Effector memory CD8-positive, alpha-beta T cell (primary cell): ENCODE results near the gene CARM1.

Source experiments
- ATAC-seq: fragments of 150-1000 bp; cut with Tn5 transposase; replicated peaks from 2 replicates; pipeline ENCODE4 v1.10.0; 2021; ENCODE audit warnings: mild to moderate bottlenecking, moderate library complexity
- DNase-seq, 3 experiments: peaks; one replicate each; pipeline ENCODE4 v3.0.0; 2021
- H3K27ac Mint-ChIP-seq, 2 donors: one replicate each; pipeline ENCODE4 v1.8.0; 2022; ENCODE audit warnings: mild to moderate bottlenecking in 2 of 2, mixed read lengths in 2 of 2, moderate library complexity in 2 of 2
- H3K27me3 Mint-ChIP-seq, 2 donors: one replicate each; pipeline ENCODE4 v1.8.0; 2022; ENCODE audit warnings: mixed read lengths in 2 of 2
- H3K36me3 Mint-ChIP-seq: one replicate; pipeline ENCODE4 v1.8.0; 2022; ENCODE audit warnings: mild to moderate bottlenecking, moderate library complexity, mixed read lengths; ENCODE audit not compliant: insufficient read depth
- H3K4me1 Mint-ChIP-seq, 2 donors: one replicate each; pipeline ENCODE4 v1.8.0; 2022; ENCODE audit warnings: low read depth in 2 of 2, mixed read lengths in 2 of 2
- H3K4me3 Mint-ChIP-seq, 2 donors: one replicate each; pipeline ENCODE4 v1.8.0; 2022; ENCODE audit warnings: mild to moderate bottlenecking in 2 of 2, mixed read lengths in 2 of 2, moderate library complexity in 2 of 2
- H3K9me3 Mint-ChIP-seq, 2 donors: one replicate each; pipeline ENCODE4 v1.8.0; 2022; ENCODE audit warnings: mixed read lengths in 2 of 2

Gene CARM1

DNA sequence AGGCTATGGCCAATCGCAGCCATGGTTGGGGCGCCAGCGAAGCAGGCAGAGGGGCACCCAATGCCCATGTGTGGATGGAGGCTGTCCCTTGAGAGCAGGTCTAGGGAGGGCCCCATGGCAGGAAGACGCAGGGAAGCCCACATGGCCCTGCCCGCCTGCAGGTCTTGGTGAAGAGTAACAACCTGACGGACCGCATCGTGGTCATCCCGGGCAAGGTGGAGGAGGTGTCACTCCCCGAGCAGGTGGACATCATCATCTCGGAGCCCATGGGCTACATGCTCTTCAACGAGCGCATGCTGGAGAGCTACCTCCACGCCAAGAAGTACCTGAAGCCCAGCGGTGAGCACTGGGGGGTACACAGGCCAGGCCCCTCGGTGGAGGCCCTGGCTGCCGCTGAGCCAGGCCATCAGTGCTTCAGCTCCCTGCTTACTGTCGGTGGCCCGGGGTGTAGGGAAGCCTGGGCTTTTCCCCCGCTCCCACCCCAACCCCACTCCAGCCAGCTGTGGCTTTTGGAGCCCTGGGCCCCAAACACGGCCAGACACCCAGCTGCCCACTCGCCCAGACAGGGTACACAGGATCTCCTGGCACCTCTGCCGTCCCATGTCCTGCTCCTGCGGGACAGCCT is 42.5 kb downstream of the CARM1 start:
- no peak overlapping the region for H3K4me3 Mint-ChIP-seq
- peaks cover 16% of the 10 kb centered on the region for H3K36me3 Mint-ChIP-seq
- no peak overlapping the region for H3K27ac Mint-ChIP-seq
- H3K9me3 Mint-ChIP-seq = no peaks in the 10 kb centered on the region
- DNase-seq (no peak), ATAC-seq (no peak)
- no peaks in the 10 kb centered on the region for H3K4me1 Mint-ChIP-seq
- no peaks in the 10 kb centered on the region for H3K27me3 Mint-ChIP-seq

DNA sequence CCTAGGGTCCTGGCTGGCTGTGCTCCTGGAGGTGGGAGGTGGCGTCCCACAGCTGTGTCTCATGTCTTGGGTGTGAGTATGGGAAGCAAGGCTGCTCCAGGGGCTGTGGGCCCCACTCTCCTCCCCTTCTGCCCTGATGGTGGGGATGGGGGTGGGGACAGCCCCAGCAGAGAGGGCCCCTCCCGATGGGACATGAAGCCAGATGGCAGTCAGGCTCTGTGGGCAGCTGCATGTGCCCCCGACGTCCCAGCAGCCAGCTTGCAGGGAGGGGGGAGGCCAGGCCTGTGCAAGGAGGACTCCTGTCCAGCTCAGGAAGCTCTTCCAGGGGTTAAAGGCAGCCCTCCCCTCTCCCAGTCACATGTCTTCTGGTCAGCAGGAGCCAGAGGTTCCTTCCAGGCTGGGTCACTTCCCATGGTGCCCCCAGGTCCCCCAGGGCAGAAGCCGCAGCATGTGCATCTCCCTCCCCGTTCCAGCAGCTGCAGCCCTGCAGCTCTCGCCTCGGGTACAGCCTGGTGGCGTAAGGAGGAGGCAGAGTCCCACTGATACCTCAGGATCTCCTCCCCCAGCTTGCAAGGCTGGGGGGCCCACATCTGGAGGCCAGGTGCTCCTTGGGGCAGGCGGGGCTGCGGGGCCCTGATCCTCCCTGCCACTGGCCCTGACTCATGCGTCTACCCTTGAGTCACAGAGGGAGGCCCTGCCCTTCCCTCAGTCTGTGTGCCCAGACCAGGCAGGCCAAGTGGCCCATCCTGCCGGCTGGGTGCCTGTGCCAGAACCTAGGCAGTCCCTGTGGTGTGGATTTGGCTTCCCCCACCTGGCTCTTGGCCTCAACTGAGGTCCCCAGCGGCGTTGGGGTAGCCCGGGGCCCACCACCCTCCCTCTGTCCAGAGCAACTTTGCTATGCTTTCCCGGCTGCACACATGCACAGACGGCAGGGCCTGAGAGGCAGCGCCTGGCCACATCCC is 44.1 kb downstream of the CARM1 start:
- Mint-ChIP-seq H3K9me3 (no peaks in the 10 kb centered on the region), H3K36me3 (peaks cover 8% of the 10 kb centered on the region), H3K27me3 (no peaks in the 10 kb centered on the region), H3K4me3 (no peak overlapping the region), H3K4me1 (no peaks in the 10 kb centered on the region), H3K27ac (no peak overlapping the region)
- ATAC-seq (no peak), DNase-seq (no peak)

DNA sequence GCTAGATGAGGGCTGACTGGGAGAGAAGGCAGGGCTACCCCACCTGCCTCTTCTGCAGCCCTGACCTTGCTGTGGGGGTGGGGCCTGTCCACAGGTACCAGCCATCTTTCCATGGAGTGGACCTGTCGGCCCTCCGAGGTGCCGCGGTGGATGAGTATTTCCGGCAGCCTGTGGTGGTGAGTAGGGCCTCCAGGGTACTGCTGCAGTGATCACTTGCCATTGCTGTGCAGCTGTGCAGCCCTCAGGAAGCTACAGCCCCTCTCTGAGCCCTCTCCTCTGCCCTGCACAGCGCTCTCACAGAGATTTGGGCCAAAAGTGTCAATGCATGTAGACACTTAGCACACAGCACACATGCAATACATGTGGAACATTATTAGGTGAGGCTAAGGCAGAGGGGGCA is 45.2 kb downstream of the CARM1 start:
- Mint-ChIP-seq H3K36me3 (peaks cover 11% of the 10 kb centered on the region), H3K9me3 (no peaks in the 10 kb centered on the region)

GRCh38 chr19:10918359-10918758 is 47.0 kb downstream of the CARM1 start:
- H3K36me3 Mint-ChIP-seq = peaks cover 6% of the 10 kb centered on the region
- no peaks in the 10 kb centered on the region for H3K27me3 Mint-ChIP-seq
- ATAC-seq (no peak), DNase-seq (no peak)
- no peaks in the 10 kb centered on the region for H3K9me3 Mint-ChIP-seq
- no peak overlapping the region for H3K27ac Mint-ChIP-seq
- H3K4me3 Mint-ChIP-seq = no peak overlapping the region
- H3K4me1 Mint-ChIP-seq = no peaks in the 10 kb centered on the region

More for the DNA sequence above, 45.2 kb downstream of the CARM1 start:
- ATAC-seq (no peak), DNase-seq (no peak)
- H3K27ac Mint-ChIP-seq = no peak overlapping the region
- H3K4me3 Mint-ChIP-seq = no peak overlapping the region
- H3K27me3 Mint-ChIP-seq = no peaks in the 10 kb centered on the region
- H3K4me1 Mint-ChIP-seq = no peaks in the 10 kb centered on the region

GRCh38 chr19:10919352-10920287 is 48.3 kb downstream of the CARM1 start:
- no peak for DNase-seq
- peaks cover 6% of the 10 kb centered on the region for H3K36me3 Mint-ChIP-seq
- H3K27me3 Mint-ChIP-seq = no peaks in the 10 kb centered on the region
- H3K4me3 Mint-ChIP-seq = no peak overlapping the region
- H3K4me1 Mint-ChIP-seq = peaks cover 0 to 2% of the 10 kb centered on the region in 2 donors
- ATAC-seq = no peak
- no peaks in the 10 kb centered on the region for H3K9me3 Mint-ChIP-seq
- no peak overlapping the region for H3K27ac Mint-ChIP-seq

GRCh38 chr19:10920288-10920655 is 48.9 kb downstream of the CARM1 start:
- no peaks in the 10 kb centered on the region for H3K9me3 Mint-ChIP-seq
- H3K36me3 Mint-ChIP-seq = peaks cover 6% of the 10 kb centered on the region
- ATAC-seq (no peak), DNase-seq (no peak)
- H3K27ac Mint-ChIP-seq = no peak overlapping the region
- H3K4me1 Mint-ChIP-seq = peaks cover 0 to 4% of the 10 kb centered on the region in 2 donors
- H3K4me3 Mint-ChIP-seq = no peak overlapping the region
- no peaks in the 10 kb centered on the region for H3K27me3 Mint-ChIP-seq

DNA sequence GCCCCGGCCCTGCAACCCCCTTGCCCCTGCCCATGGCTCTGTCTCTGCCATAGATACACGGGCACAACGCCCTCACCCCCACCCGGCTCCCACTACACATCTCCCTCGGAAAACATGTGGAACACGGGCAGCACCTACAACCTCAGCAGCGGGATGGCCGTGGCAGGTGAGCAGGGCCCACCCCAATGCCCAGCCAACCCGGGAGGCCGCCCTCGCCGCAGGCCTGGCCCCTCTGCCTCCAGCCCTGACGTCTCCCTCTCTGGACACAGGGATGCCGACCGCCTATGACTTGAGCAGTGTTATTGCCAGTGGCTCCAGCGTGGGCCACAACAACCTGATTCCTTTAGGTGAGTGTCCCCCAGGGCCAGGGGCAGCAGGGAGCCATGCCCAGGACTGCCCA is 49.4 kb downstream of the CARM1 start:
- no peaks in the 10 kb centered on the region for H3K9me3 Mint-ChIP-seq
- no peak overlapping the region for H3K4me3 Mint-ChIP-seq
- ATAC-seq (no peak), DNase-seq (no peak)
- H3K36me3 Mint-ChIP-seq = peaks cover 7% of the 10 kb centered on the region
- no peaks in the 10 kb centered on the region for H3K27me3 Mint-ChIP-seq
- H3K27ac Mint-ChIP-seq = no peak overlapping the region
- peaks cover 0 to 5% of the 10 kb centered on the region in 2 donors for H3K4me1 Mint-ChIP-seq

GRCh38 chr19:10921199-10921909 is 50.0 kb downstream of the CARM1 start:
- no peak for ATAC-seq
- Mint-ChIP-seq H3K27ac (no peak overlapping the region), H3K4me1 (peaks cover 0 to 5% of the 10 kb centered on the region in 2 donors)

GRCh38 chr19:10921910-10922637 is 50.7 kb downstream of the CARM1 start:
- H3K36me3 Mint-ChIP-seq = peaks cover 12% of the 10 kb centered on the region
- DNase-seq (no peak), ATAC-seq (no peak)
- H3K9me3 Mint-ChIP-seq = no peaks in the 10 kb centered on the region
- H3K27me3 Mint-ChIP-seq = no peaks in the 10 kb centered on the region
- H3K4me3 Mint-ChIP-seq = no peak overlapping the region
- H3K27ac Mint-ChIP-seq = peak overlapping the region in 1 of 2 donors; percentile 66
- H3K4me1 Mint-ChIP-seq = peaks cover under 1 to 5% of the 10 kb centered on the region in 2 donors

More at GRCh38 chr19:10921199-10921909, 50.0 kb downstream of the CARM1 start:
- H3K4me3 Mint-ChIP-seq = no peak overlapping the region
- H3K27me3 Mint-ChIP-seq = no peaks in the 10 kb centered on the region
- peaks cover 12% of the 10 kb centered on the region for H3K36me3 Mint-ChIP-seq
- no peak for DNase-seq
- no peaks in the 10 kb centered on the region for H3K9me3 Mint-ChIP-seq

DNA sequence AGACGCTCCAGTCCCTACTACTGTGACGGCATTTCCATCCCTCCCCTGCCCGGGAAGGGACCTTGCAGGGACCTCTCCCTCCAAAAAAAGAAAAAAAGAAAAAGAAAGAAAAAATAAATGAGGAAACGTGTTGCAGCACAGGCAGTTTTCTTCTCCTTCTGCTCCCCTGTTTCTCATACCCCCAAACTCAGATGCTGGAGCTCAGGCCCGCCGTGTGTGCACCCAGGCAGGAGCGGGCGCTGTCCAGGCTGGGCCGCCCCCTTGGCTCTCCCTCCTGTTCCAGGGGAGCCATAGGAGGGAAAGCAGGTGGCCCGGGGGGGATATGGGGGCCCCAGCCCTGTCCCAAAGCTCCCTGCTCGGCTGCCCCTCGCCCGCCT is 51.3 kb downstream of the CARM1 start:
- DNase-seq (no peak), ATAC-seq (no peak)
- Mint-ChIP-seq H3K27ac (peak overlapping the region; percentile 23 to 66), H3K4me3 (no peak overlapping the region), H3K27me3 (no peaks in the 10 kb centered on the region), H3K4me1 (peaks cover 6 to 9% of the 10 kb centered on the region in 2 donors), H3K36me3 (peaks cover 12% of the 10 kb centered on the region), H3K9me3 (no peaks in the 10 kb centered on the region)

DNA sequence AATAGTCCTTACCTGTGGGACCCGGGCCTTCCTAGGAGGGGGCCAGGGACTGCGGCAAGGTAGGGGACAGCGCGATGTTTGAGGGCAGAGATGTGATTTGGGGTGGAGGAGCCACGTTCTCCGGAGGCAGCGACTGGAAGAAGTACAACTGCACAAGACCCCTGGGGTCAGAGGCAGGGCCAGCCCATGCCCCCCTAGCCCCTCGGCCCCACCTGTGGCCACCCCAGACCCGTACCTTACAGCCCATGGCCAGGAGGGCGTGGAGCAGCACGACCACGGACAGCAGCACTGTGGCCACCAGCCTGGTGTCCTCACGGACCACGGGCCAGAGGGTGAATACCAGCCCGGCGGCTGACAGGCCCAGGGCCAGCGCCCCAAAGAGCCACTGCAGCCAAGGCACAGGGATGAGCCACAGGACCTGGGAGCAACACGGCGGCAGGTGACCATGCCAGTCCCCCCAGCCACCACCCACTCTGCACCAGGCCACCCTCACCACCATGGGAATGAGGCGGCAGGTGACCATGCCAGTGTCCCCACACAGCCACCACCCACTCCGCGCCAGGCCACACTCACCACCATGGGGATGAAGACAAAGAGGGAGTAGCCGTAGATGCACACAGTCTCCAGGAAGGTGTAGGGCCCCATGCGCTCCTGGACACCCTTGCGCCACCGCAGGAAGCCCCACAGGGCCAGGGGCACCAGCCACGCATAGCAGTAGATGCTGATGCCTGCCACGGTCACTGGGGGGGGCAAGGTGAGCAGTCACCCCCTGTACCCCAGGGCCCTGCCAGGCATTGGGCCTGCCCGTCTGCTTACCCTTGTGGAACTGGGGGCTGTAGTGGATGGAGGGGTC is 52.1 kb downstream of the CARM1 start:
- H3K36me3 Mint-ChIP-seq = peaks cover 12% of the 10 kb centered on the region
- no peaks in the 10 kb centered on the region for H3K27me3 Mint-ChIP-seq
- ATAC-seq = no peak
- no peak for DNase-seq
- no peaks in the 10 kb centered on the region for H3K9me3 Mint-ChIP-seq
- H3K4me1 Mint-ChIP-seq = peaks cover 12 to 14% of the 10 kb centered on the region in 2 donors
- peak overlapping the region in 1 of 2 donors; percentile 69 for H3K27ac Mint-ChIP-seq
- no peak overlapping the region for H3K4me3 Mint-ChIP-seq

DNA sequence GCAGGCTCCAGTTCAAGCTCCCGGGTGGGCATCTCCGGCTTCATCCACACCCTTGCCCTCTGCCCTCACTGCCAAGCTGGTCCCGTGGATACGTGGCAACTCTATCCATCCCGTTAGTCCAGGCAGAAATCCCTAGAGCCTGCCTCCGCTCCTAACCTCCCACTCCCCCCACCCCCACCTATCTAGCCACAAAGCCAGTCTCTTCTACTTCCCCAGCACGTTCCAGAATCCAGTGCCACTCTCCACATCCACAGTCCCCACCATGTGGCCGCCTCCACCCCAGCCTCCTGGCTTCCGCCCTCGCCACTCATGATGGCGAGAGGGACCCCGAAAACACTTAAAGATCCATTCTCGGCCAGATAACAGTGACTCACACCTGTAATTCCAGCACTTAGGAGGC is 53.2 kb downstream of the CARM1 start:
- peaks cover 19% of the 10 kb centered on the region for H3K36me3 Mint-ChIP-seq
- H3K4me3 Mint-ChIP-seq = no peak overlapping the region
- no peak for ATAC-seq
- H3K27ac Mint-ChIP-seq = peak overlapping the region; percentile 62 to 69
- peaks cover 12 to 19% of the 10 kb centered on the region in 2 donors for H3K4me1 Mint-ChIP-seq
- no peaks in the 10 kb centered on the region for H3K9me3 Mint-ChIP-seq
- DNase-seq = no peak
- H3K27me3 Mint-ChIP-seq = no peaks in the 10 kb centered on the region
